Measurements from ENCODE around the gene PSRC1. TPM values are rescaled to one million over a fixed set of nuclear protein-coding genes. Genes with fewer than 3 reads are reported as not detected.

Gene PSRC1
- total RNA-seq, 4 donors from 2014 or later, result 1.9 to 6.8 (median 3.7) TPM

DNA sequence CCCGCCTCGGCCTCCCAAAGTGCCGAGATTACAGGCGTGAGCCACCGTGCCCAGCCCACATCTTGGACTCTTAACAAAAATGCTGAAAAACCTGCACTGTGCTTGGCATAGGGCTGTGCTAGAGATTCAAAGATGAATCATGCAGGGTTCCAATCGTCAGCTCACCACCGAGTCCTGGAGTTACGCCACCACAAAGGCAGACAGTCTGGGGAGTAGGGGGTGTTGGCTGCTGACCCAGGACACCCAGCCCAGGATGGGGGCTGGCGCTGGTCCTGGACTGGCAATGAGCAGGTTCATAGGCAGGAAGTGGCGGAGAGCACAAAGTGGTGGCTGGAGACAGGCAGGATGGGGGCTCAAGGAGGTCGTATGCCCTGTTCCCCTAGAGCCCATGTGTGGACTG is 16.0 kb downstream of the PSRC1 start:
- WGBS, result 57% methylated on average over 11 of the region's 11 CpGs
- DNase-seq (ENCODE audit: low spot score in 2 of 2), result no peak
- Histone ChIP-seq H3K36me3 (peaks cover 44% of the 10 kb centered on the region), H3K4me1 (peaks cover 30% of the 10 kb centered on the region), H3K9me3 (no peaks in the 10 kb centered on the region), H3K4me3 (no peak overlapping the region), H3K27me3 (no peaks in the 10 kb centered on the region), H3K27ac (peak overlapping the region; percentile 21)
- TF ChIP-seq EP300 (IDR thresholded peaks at IDR 0.05), result no peak
- TF ChIP-seq, protein P1, sequence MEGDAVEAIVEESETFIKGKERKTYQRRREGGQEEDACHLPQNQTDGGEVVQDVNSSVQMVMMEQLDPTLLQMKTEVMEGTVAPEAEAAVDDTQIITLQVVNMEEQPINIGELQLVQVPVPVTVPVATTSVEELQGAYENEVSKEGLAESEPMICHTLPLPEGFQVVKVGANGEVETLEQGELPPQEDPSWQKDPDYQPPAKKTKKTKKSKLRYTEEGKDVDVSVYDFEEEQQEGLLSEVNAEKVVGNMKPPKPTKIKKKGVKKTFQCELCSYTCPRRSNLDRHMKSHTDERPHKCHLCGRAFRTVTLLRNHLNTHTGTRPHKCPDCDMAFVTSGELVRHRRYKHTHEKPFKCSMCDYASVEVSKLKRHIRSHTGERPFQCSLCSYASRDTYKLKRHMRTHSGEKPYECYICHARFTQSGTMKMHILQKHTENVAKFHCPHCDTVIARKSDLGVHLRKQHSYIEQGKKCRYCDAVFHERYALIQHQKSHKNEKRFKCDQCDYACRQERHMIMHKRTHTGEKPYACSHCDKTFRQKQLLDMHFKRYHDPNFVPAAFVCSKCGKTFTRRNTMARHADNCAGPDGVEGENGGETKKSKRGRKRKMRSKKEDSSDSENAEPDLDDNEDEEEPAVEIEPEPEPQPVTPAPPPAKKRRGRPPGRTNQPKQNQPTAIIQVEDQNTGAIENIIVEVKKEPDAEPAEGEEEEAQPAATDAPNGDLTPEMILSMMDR (IDR thresholded peaks at IDR 0.05), result no peak
- TF ChIP-seq POLR2A (IDR thresholded peaks at IDR 0.05), result no peak
- peak in 1 of 3 donors; percentile 46 for TF ChIP-seq POLR2AphosphoS5 (IDR thresholded peaks at IDR 0.05)

GRCh38 chr1:109265741-109266330 is 17.1 kb downstream of the PSRC1 start:
- 84% methylated on average over 9 of the region's 13 CpGs for WGBS
- H3K9me3 ChIP-seq, result no peaks in the 10 kb centered on the region
- peaks cover 40% of the 10 kb centered on the region for H3K36me3 ChIP-seq
- H3K27me3 ChIP-seq, result no peaks in the 10 kb centered on the region
- H3K4me3 ChIP-seq, result no peak overlapping the region
- TF ChIP-seq EP300 (IDR thresholded peaks at IDR 0.05) (no peak), POLR2A (IDR thresholded peaks at IDR 0.05) (no peak)
- no peak for DNase-seq (ENCODE audit: low spot score in 2 of 2)
- H3K27ac ChIP-seq, result no peak overlapping the region
- H3K4me1 ChIP-seq, result peaks cover 31% of the 10 kb centered on the region

DNA sequence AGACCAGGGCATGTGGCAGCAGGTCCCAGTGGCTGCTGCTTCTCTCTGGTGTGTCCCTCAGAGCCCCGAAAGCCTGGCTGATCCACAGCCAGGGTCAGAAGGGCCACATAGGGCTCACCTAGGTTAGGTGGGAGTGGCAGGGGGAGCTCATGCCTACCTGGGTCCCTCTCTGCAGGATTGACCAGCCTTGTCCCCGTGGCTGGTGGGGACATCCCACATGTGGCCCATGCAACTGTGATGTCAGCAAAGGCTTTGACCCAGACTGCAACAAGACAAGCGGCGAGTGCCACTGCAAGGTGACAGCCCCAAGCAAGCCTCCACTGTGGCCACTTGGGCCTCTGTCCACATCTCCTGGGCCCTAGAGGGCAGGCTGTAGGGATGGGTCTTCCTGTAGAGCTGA is 17.9 kb downstream of the PSRC1 start:
- Histone ChIP-seq H3K4me3 (no peak overlapping the region), H3K27me3 (no peaks in the 10 kb centered on the region), H3K9me3 (no peaks in the 10 kb centered on the region), H3K36me3 (peaks cover 40% of the 10 kb centered on the region), H3K4me1 (peaks cover 31% of the 10 kb centered on the region), H3K27ac (no peak overlapping the region)
- TF ChIP-seq POLR2AphosphoS5 (IDR thresholded peaks at IDR 0.05) (no peak), POLR2A (IDR thresholded peaks at IDR 0.05) (no peak), EP300 (IDR thresholded peaks at IDR 0.05) (no peak)
- TF ChIP-seq, protein P1 (IDR thresholded peaks at IDR 0.05), result no peak
- 100% methylated on average over 1 of the region's 4 CpGs for WGBS
- no peak for DNase-seq (ENCODE audit: low spot score in 2 of 2)

DNA sequence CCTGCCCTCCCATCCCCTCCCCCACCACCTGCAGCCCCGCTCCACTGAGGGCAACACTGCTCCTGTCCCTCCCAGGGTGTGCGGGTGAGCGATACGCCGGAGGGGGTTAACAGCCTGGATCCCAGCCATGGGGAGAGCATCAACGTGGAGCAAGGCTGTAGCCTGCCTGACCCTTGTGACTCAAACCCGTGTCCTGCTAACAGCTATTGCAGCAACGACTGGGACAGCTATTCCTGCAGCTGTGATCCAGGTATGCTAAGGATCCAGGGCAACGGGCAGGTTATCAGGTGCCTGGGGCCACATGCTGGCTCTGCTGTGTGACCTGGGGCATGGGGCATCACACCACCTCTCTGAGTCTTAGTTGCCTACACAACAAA is 18.6 kb downstream of the PSRC1 start:
- Histone ChIP-seq H3K36me3 (peaks cover 34% of the 10 kb centered on the region), H3K9me3 (no peaks in the 10 kb centered on the region), H3K27ac (no peak overlapping the region)

GRCh38 chr1:109263597-109264378 is 19.2 kb downstream of the PSRC1 start:
- WGBS, result 48% methylated on average over 19 of the region's 29 CpGs
- TF ChIP-seq POLR2A (IDR thresholded peaks at IDR 0.05) (no peak), EP300 (IDR thresholded peaks at IDR 0.05) (no peak), POLR2AphosphoS5 (IDR thresholded peaks at IDR 0.05) (no peak)
- TF ChIP-seq, protein P1 (IDR thresholded peaks at IDR 0.05), result peak; percentile 96 to 97
- Histone ChIP-seq H3K36me3 (peaks cover 32% of the 10 kb centered on the region), H3K27me3 (no peaks in the 10 kb centered on the region), H3K4me3 (no peak overlapping the region), H3K9me3 (no peaks in the 10 kb centered on the region), H3K27ac (peak overlapping the region; percentile 13), H3K4me1 (peaks cover 31% of the 10 kb centered on the region)
- peak; percentile 90 to 91 for DNase-seq (ENCODE audit: low spot score in 2 of 2)

More for the DNA sequence above, 18.6 kb downstream of the PSRC1 start:
- Histone ChIP-seq H3K4me3 (no peak overlapping the region), H3K4me1 (peaks cover 31% of the 10 kb centered on the region), H3K27me3 (no peaks in the 10 kb centered on the region)
- 73% methylated on average over 8 of the region's 9 CpGs for WGBS
- no peak for DNase-seq (ENCODE audit: low spot score in 2 of 2)
- no peak for TF ChIP-seq EP300 (IDR thresholded peaks at IDR 0.05)

DNA sequence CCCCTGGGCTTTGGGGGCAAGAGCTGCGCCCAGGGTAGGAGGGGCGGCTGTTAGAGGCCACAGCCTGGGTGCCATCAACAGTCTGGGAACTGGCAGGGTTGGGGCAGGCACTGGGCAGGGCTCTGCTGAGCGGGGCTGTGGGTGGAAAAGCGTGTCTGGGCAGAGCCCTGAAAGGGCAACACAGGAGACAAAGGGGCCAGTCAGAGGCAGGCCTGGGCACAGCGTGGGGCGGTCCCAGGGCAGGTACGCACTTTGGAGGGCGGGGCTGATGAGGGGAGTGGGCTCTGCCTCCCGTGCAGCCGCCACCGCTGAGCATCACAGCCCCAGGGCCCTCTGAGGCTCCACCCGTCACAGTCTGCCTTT is 19.7 kb downstream of the PSRC1 start:
- 28% methylated on average over 6 of the region's 12 CpGs for WGBS
- TF ChIP-seq EP300 (IDR thresholded peaks at IDR 0.05), result no peak
- TF ChIP-seq, protein P1 (IDR thresholded peaks at IDR 0.05), result no peak
- TF ChIP-seq POLR2A (IDR thresholded peaks at IDR 0.05), result no peak
- no peak for TF ChIP-seq POLR2AphosphoS5 (IDR thresholded peaks at IDR 0.05)
- Histone ChIP-seq H3K4me3 (no peak overlapping the region), H3K4me1 (peaks cover 32% of the 10 kb centered on the region), H3K36me3 (peaks cover 37% of the 10 kb centered on the region), H3K9me3 (no peaks in the 10 kb centered on the region), H3K27me3 (no peaks in the 10 kb centered on the region), H3K27ac (peak overlapping the region; percentile 87)
- DNase-seq (ENCODE audit: low spot score in 2 of 2), result no peak
